Natural killer cell (primary cell): ENCODE measurements around the gene CKAP2. TPM values are rescaled to one million over a fixed set of nuclear protein-coding genes. Genes with fewer than 3 reads are reported as not detected.

Experiments
- total RNA-seq, 4 donors: library from RNA; stranded (reverse); fragments of 120-200 nt in 1 of 4; gene quantifications; one replicate each; pipeline versions ENCODE4 v1.2.3 to v1.2.4, GENCODE V29; 2013 to 2022

CKAP2 gene
- total RNA-seq, 3 donors from 2014 or later (not counting 1 experiment from before 2014, with no cell fraction given) = 12.0 to 15.6 (median 13.1) TPM

Other genes starting within 250 kb of the CKAP2 start
- gene THSD1, start 49.3 kb upstream of the CKAP2 start, total RNA-seq = 1 to 10 TPM in 1 of 3 donors, under 1 TPM in 2; 0.61 to 1.2 (median 0.84) TPM
- gene VPS36, start 4.8 kb upstream of the CKAP2 start, total RNA-seq = 10 to 100 TPM; 59.0 to 64.2 (median 63.3) TPM
- 10 to 100 TPM; 11.9 to 16.2 (median 15.4) TPM for gene HNRNPA1L2, start 187.0 kb downstream of the CKAP2 start, total RNA-seq
- 10 to 100 TPM; 27.4 to 34.4 (median 29.7) TPM for gene SUGT1, start 197.4 kb downstream of the CKAP2 start, total RNA-seq